Measurements from ENCODE around the gene WT1. TPM values are rescaled to one million over a fixed set of nuclear protein-coding genes. Genes with fewer than 3 reads are reported as not detected.

Gene WT1
- total RNA-seq, 2 donors from 2014 or later: 0.14 to 170 TPM

- WGBS: 24% methylated on average over 31 of the region's 31 CpGs
- Histone ChIP-seq H3K36me3 (no peaks in the 10 kb centered on the region), H3K27me3 (replicated peaks; ENCODE audit: insufficient read depth) (peaks cover 40% of the 10 kb centered on the region)
Measured at GRCh38 chr11:32428665-32429303, 6.6 kb downstream of the WT1 start.

GRCh38 chr11:32427935-32428664, 7.2 kb downstream of the WT1 start:
- no peaks in the 10 kb centered on the region for H3K4me1 ChIP-seq (replicated peaks)
- H3K9me3 ChIP-seq: no peaks in the 10 kb centered on the region
- H3K27ac ChIP-seq: no peak overlapping the region
- peaks cover 40% of the 10 kb centered on the region for H3K27me3 ChIP-seq (replicated peaks; ENCODE audit: insufficient read depth)
- intact Hi-C loops (cut with DNase I): no loop called here
- no peak for TF ChIP-seq POLR2A (IDR thresholded peaks at IDR 0.05)
- TF ChIP-seq POLR2AphosphoS5 (IDR thresholded peaks at IDR 0.05): no peak
- no peak for TF ChIP-seq CTCF (IDR thresholded peaks at IDR 0.05)
- H3K4me3 ChIP-seq: no peak overlapping the region
- H3K36me3 ChIP-seq: no peaks in the 10 kb centered on the region
- 15% methylated on average over 41 of the region's 41 CpGs for WGBS
- no peak for DNase-seq (ENCODE audit: low spot score)

More at GRCh38 chr11:32428665-32429303, 6.6 kb downstream of the WT1 start:
- intact Hi-C loops (cut with DNase I): no loop called here
- TF ChIP-seq POLR2A (IDR thresholded peaks at IDR 0.05): no peak
- TF ChIP-seq POLR2AphosphoS5 (IDR thresholded peaks at IDR 0.05): no peak
- no peak for TF ChIP-seq CTCF (IDR thresholded peaks at IDR 0.05)
- H3K27ac ChIP-seq: no peak overlapping the region
- H3K9me3 ChIP-seq: no peaks in the 10 kb centered on the region
- no peak for DNase-seq (ENCODE audit: low spot score)
- no peak overlapping the region for H3K4me3 ChIP-seq
- no peaks in the 10 kb centered on the region for H3K4me1 ChIP-seq (replicated peaks)

- Histone ChIP-seq H3K27me3 (replicated peaks; ENCODE audit: insufficient read depth) (peaks cover 40% of the 10 kb centered on the region), H3K9me3 (no peaks in the 10 kb centered on the region), H3K4me1 (replicated peaks) (no peaks in the 10 kb centered on the region), H3K27ac (no peak overlapping the region), H3K4me3 (no peak overlapping the region), H3K36me3 (no peaks in the 10 kb centered on the region)
- WGBS: 14% methylated on average over 18 of the region's 18 CpGs
- intact Hi-C loops (cut with DNase I): no loop called here
- no peak for TF ChIP-seq POLR2A (IDR thresholded peaks at IDR 0.05)
- no peak for TF ChIP-seq POLR2AphosphoS5 (IDR thresholded peaks at IDR 0.05)
- no peak for TF ChIP-seq CTCF (IDR thresholded peaks at IDR 0.05)
- no peak for DNase-seq (ENCODE audit: low spot score)
Measured at GRCh38 chr11:32427616-32427934, 7.8 kb downstream of the WT1 start.

DNA sequence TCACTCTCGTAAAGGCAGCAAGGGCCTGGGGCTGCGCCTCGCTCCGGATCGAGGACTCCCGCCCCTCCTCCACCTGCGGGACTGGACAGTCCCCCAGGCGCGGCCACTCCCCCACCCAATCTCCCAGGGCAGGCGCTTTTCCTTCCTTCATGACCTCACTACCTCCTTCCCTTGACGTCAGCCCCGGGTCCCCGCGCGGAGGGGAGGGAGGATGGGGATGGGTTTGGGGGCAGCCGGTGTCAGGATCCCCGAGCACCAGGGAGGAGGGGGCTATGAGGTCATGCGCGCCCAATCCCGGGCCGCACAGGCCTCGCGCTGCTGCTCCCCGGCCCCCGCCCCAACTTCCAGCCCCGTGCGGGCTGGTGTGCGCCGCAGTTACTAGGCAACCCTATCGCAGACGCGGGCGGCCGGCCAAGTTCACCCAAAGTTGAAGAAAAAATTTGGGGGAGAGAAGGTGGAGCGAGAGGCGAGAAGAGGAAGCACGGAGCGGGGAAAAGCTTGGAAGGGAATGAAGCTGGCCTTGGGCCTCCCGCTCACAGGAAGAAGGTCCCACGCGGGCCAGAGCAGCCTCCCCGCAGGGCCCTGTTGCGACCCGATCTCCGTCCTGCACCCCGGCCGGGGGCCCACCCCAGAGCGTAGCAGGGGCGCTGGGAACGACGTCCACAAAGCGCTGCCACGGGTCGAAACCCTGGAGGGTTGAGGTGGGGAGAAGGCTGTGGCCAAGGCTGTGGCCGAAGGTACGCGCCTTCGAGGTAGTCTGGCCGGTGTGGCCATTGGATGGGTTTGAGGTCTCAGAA, 8.3 kb downstream of the WT1 start:
- no peak for TF ChIP-seq POLR2A (IDR thresholded peaks at IDR 0.05)
- no peak for TF ChIP-seq CTCF (IDR thresholded peaks at IDR 0.05)
- no peak for TF ChIP-seq POLR2AphosphoS5 (IDR thresholded peaks at IDR 0.05)
- no peak for DNase-seq (ENCODE audit: low spot score)
- no peak overlapping the region for H3K4me3 ChIP-seq
- 14% methylated on average over 59 of the region's 59 CpGs for WGBS
- no peaks in the 10 kb centered on the region for H3K4me1 ChIP-seq (replicated peaks)
- no peaks in the 10 kb centered on the region for H3K36me3 ChIP-seq
- intact Hi-C loops (cut with DNase I): no loop called here
- H3K9me3 ChIP-seq: no peaks in the 10 kb centered on the region
- no peak overlapping the region for H3K27ac ChIP-seq
- peaks cover 38% of the 10 kb centered on the region for H3K27me3 ChIP-seq (replicated peaks; ENCODE audit: insufficient read depth)
